GM23338 (cell line): ENCODE data around the gene RNH1. TPM values are rescaled to one million over a fixed set of nuclear protein-coding genes. Genes with fewer than 3 reads are reported as not detected.

Experiments used
- CREB1 ChIP-seq: fragments of 250-450 bp; sonication (Bioruptor Pico); IDR thresholded peaks from 2 replicates; pipeline ENCODE4 v1.5.0; 2020; ENCODE audit warnings: low read depth, mild to moderate bottlenecking, moderate library complexity
- EZH2phosphoT487 ChIP-seq: fragments of 200-600 bp; sonication (generic); IDR thresholded peaks from one replicate; pipeline ENCODE4 v1.8.1; 2018; ENCODE audit warnings: antibody characterized with exemption; ENCODE audit not compliant: unreplicated experiment
- STAT1 ChIP-seq: IDR thresholded peaks from one replicate; pipeline ENCODE4 v1.6.1; 2016; ENCODE audit warnings: antibody characterized with exemption; ENCODE audit not compliant: unreplicated experiment
- polyA plus RNA-seq: library from polyadenylated mRNA; unstranded; fragments of >200 nt; fragmentation: Nextera tagmentation; extraction: Ambion mirVana; gene quantifications from 2 replicates; pipeline ENCODE4 v1.2.1, GENCODE V29; 2016
- total RNA-seq: library from RNA; depleted of rRNA; stranded (reverse); fragments of >200 nt; shearing (Covaris generic); gene quantifications from 2 replicates; pipeline ENCODE4 v1.2.3, GENCODE V29; 2014
- TF ChIP-seq, protein P1 (sequence below): fragments of 250-450 bp; sonication (Bioruptor Pico); IDR thresholded peaks from 2 replicates; pipeline ENCODE4 v1.5.0; 2020; ENCODE audit warnings: mild to moderate bottlenecking, moderate library complexity
- TF ChIP-seq, protein P2 (sequence below): IDR thresholded peaks from one replicate; pipeline ENCODE4 v1.6.1; 2018; ENCODE audit warnings: antibody characterized with exemption; ENCODE audit not compliant: unreplicated experiment

The RNH1 gene
- total and polyA plus RNA-seq, 2 experiments from 2014 or later = 33.3 to 56.3 TPM

DNA sequence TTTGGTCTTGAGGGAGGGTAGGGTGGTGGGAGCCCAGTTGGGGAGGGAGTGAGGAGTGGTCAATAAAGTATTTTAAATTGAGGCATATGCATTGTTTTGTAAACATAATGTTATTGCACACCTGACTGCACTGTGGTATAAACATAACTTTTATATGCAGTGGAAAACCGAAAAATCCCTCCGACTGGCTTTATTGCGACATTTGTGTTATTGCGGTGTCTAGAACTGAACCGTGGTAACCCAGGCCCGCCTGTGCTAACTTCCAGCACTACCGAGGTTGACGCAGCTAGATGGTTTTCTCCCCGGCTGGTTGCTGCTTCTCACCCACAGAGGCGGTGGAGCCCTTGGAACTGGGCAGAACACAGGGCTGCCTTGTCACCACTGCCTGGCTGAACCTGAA lies 7.6 kb upstream of the RNH1 start (continued):
- TF ChIP-seq, protein P1, sequence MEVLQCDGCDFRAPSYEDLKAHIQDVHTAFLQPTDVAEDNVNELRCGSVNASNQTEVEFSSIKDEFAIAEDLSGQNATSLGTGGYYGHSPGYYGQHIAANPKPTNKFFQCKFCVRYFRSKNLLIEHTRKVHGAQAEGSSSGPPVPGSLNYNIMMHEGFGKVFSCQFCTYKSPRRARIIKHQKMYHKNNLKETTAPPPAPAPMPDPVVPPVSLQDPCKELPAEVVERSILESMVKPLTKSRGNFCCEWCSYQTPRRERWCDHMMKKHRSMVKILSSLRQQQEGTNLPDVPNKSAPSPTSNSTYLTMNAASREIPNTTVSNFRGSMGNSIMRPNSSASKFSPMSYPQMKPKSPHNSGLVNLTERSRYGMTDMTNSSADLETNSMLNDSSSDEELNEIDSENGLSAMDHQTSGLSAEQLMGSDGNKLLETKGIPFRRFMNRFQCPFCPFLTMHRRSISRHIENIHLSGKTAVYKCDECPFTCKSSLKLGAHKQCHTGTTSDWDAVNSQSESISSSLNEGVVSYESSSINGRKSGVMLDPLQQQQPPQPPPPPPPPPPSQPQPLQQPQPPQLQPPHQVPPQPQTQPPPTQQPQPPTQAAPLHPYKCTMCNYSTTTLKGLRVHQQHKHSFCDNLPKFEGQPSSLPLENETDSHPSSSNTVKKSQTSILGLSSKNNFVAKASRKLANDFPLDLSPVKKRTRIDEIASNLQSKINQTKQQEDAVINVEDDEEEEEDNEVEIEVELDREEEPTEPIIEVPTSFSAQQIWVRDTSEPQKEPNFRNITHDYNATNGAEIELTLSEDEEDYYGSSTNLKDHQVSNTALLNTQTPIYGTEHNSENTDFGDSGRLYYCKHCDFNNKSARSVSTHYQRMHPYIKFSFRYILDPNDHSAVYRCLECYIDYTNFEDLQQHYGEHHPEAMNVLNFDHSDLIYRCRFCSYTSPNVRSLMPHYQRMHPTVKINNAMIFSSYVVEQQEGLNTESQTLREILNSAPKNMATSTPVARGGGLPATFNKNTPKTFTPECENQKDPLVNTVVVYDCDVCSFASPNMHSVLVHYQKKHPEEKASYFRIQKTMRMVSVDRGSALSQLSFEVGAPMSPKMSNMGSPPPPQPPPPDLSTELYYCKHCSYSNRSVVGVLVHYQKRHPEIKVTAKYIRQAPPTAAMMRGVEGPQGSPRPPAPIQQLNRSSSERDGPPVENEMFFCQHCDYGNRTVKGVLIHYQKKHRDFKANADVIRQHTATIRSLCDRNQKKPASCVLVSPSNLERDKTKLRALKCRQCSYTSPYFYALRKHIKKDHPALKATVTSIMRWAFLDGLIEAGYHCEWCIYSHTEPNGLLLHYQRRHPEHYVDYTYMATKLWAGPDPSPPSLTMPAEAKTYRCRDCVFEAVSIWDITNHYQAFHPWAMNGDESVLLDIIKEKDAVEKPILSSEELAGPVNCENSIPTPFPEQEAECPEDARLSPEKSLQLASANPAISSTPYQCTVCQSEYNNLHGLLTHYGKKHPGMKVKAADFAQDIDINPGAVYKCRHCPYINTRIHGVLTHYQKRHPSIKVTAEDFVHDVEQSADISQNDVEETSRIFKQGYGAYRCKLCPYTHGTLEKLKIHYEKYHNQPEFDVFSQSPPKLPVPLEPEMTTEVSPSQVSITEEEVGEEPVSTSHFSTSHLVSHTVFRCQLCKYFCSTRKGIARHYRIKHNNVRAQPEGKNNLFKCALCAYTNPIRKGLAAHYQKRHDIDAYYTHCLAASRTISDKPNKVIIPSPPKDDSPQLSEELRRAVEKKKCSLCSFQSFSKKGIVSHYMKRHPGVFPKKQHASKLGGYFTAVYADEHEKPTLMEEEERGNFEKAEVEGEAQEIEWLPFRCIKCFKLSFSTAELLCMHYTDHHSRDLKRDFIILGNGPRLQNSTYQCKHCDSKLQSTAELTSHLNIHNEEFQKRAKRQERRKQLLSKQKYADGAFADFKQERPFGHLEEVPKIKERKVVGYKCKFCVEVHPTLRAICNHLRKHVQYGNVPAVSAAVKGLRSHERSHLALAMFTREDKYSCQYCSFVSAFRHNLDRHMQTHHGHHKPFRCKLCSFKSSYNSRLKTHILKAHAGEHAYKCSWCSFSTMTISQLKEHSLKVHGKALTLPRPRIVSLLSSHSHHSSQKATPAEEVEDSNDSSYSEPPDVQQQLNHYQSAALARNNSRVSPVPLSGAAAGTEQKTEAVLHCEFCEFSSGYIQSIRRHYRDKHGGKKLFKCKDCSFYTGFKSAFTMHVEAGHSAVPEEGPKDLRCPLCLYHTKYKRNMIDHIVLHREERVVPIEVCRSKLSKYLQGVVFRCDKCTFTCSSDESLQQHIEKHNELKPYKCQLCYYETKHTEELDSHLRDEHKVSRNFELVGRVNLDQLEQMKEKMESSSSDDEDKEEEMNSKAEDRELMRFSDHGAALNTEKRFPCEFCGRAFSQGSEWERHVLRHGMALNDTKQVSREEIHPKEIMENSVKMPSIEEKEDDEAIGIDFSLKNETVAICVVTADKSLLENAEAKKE (CRISPR knock-in tag) = no peak
- TF ChIP-seq EZH2phosphoT487 = no peak
- TF ChIP-seq STAT1 = no peak
- TF ChIP-seq, protein P2, sequence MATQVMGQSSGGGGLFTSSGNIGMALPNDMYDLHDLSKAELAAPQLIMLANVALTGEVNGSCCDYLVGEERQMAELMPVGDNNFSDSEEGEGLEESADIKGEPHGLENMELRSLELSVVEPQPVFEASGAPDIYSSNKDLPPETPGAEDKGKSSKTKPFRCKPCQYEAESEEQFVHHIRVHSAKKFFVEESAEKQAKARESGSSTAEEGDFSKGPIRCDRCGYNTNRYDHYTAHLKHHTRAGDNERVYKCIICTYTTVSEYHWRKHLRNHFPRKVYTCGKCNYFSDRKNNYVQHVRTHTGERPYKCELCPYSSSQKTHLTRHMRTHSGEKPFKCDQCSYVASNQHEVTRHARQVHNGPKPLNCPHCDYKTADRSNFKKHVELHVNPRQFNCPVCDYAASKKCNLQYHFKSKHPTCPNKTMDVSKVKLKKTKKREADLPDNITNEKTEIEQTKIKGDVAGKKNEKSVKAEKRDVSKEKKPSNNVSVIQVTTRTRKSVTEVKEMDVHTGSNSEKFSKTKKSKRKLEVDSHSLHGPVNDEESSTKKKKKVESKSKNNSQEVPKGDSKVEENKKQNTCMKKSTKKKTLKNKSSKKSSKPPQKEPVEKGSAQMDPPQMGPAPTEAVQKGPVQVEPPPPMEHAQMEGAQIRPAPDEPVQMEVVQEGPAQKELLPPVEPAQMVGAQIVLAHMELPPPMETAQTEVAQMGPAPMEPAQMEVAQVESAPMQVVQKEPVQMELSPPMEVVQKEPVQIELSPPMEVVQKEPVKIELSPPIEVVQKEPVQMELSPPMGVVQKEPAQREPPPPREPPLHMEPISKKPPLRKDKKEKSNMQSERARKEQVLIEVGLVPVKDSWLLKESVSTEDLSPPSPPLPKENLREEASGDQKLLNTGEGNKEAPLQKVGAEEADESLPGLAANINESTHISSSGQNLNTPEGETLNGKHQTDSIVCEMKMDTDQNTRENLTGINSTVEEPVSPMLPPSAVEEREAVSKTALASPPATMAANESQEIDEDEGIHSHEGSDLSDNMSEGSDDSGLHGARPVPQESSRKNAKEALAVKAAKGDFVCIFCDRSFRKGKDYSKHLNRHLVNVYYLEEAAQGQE = no peak
- TF ChIP-seq CREB1 = no peak
